ENCODE results near the gene KRT8.

Gene KRT8

GRCh38 chr12:52870361-52871290 lies 34.2 kb downstream of the KRT8 start:
- peak; percentile 78 for TF ChIP-seq CTCF (IDR thresholded peaks at IDR 0.05; ENCODE audit: insufficient read depth, low read depth, low read length, missing control alignments)
- H3K4me3 ChIP-seq (ENCODE audit: low read length) = peak overlapping the region; percentile 18
- peak; percentile 85 for DNase-seq (ENCODE audit: low read depth)

DNA sequence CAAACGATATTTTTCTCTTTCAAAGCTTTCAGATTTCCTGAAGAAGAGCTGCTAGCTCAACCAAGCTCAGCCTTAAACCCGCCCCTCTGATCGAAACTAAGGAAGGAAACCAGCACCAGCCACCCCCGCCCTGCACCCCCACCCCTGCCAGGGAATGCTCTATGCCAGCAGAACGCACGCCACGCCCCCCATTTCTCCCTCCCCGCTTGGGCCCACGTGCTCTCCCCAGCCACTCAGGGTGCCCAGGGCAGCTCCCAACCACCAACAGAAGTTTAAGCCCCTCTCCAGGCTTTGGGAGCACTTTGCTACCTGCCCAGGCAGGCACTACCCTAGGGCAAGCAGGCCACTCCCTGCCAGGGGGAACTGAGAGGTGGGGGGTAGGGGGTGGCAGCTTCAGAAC lies 37.2 kb downstream of the KRT8 start:
- H3K4me3 ChIP-seq (ENCODE audit: low read length) = no peak overlapping the region
- peak; percentile 96 for DNase-seq (ENCODE audit: low read depth)
- no peak for TF ChIP-seq CTCF (IDR thresholded peaks at IDR 0.05; ENCODE audit: insufficient read depth, low read depth, low read length, missing control alignments)

DNA sequence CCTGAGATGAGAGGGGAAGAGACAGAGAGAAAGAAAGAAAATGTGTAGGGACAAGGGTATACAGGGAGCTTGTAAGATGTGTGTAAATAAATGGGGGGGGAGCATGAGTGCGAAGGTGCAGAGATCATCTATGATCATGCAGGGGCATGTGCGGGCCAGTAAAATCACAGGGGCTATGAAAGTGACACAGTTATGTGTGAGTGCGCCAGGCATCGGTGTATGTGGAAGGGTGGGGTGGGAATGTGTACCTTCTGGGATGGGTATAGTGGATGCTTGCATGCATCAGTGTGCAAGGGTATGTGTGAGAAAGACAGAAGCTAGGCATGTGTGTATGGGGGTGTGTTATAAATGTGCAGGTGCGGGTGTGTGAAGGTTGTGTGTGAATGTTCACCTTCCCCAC lies 37.7 kb downstream of the KRT8 start:
- no peak for TF ChIP-seq CTCF (IDR thresholded peaks at IDR 0.05; ENCODE audit: insufficient read depth, low read depth, low read length, missing control alignments)
- peak; percentile 56 for DNase-seq (ENCODE audit: low read depth)
- no peak overlapping the region for H3K4me3 ChIP-seq (ENCODE audit: low read length)

DNA sequence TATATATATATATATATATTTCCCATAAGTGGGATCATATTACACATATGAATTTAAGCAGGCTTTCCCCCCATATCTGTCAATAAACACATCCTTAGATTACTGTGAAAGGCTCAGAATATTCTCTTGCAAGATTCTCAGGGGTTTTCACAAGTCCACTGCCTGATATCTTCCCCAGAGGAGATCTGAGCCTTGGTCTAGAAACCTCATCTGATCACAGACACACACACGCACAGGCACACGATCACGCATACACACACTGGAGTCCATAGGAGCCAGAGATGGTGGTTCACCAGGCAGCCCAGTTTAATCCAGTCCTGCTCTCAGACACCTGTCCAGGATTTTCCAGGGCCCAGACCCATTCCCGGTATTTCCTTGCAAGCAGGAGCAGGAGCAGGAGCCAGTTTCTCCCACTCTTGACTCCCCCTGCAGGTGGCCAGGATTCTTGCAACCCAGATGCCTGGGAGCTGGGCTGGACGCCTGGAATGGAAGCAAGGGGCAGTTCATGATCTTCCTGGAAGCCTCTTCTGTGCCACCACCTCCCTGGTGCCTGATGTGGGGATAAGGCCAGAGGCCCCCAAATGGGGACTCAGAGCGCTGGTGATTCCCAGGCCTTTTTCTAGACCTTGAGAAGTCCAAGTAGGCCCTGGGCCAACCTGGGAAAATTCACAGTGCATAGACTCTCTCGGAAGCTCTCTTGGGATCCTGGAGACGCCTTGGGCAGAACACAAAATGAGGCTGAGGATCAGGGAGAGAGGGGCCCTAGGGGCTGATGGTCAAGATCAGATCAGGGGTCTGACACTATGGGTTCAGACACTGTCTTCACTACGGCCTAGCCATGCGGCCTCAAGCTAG lies 39.6 kb downstream of the KRT8 start:
- H3K4me3 ChIP-seq (ENCODE audit: low read length) = no peak overlapping the region
- peak; percentile 86 for DNase-seq (ENCODE audit: low read depth)
- TF ChIP-seq CTCF (IDR thresholded peaks at IDR 0.05; ENCODE audit: insufficient read depth, low read depth, low read length, missing control alignments) = peak; percentile 94

DNA sequence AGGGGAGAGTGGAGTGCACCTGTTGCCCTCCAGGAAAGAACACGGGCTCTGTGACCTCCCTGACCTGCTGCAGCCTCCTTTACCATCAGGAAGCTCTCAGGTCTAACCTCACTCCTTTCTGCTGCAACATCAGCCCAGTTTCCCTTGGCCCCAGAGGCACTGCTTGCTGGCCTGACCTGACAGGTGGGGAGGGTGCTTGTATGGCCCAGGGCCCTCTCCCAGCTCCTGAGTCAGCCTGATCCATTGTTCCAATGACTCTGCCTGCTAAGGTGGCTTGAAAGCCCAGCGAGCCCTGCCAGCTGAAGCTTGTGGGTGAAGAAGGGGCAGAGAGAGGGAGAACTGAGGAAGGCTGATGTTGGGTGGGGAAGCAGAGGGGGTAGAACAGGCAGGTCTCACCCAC lies 42.9 kb downstream of the KRT8 start:
- no peak overlapping the region for H3K4me3 ChIP-seq (ENCODE audit: low read length)
- TF ChIP-seq CTCF (IDR thresholded peaks at IDR 0.05; ENCODE audit: insufficient read depth, low read depth, low read length, missing control alignments) = no peak
- DNase-seq (ENCODE audit: low read depth) = peak; percentile 86

- no peak for DNase-seq (ENCODE audit: low read depth)
- no peak for TF ChIP-seq CTCF (IDR thresholded peaks at IDR 0.05; ENCODE audit: insufficient read depth, low read depth, low read length, missing control alignments)
- no peak overlapping the region for H3K4me3 ChIP-seq (ENCODE audit: low read length)
Measured at GRCh38 chr12:52861511-52861910, 43.4 kb downstream of the KRT8 start.
